EL (cell line): ENCODE results near the gene PCNT.

Source experiments
- DNase-seq: peaks from one replicate; pipeline ENCODE4 v3.0.0-alpha.2; 2016

The PCNT gene, protein sequence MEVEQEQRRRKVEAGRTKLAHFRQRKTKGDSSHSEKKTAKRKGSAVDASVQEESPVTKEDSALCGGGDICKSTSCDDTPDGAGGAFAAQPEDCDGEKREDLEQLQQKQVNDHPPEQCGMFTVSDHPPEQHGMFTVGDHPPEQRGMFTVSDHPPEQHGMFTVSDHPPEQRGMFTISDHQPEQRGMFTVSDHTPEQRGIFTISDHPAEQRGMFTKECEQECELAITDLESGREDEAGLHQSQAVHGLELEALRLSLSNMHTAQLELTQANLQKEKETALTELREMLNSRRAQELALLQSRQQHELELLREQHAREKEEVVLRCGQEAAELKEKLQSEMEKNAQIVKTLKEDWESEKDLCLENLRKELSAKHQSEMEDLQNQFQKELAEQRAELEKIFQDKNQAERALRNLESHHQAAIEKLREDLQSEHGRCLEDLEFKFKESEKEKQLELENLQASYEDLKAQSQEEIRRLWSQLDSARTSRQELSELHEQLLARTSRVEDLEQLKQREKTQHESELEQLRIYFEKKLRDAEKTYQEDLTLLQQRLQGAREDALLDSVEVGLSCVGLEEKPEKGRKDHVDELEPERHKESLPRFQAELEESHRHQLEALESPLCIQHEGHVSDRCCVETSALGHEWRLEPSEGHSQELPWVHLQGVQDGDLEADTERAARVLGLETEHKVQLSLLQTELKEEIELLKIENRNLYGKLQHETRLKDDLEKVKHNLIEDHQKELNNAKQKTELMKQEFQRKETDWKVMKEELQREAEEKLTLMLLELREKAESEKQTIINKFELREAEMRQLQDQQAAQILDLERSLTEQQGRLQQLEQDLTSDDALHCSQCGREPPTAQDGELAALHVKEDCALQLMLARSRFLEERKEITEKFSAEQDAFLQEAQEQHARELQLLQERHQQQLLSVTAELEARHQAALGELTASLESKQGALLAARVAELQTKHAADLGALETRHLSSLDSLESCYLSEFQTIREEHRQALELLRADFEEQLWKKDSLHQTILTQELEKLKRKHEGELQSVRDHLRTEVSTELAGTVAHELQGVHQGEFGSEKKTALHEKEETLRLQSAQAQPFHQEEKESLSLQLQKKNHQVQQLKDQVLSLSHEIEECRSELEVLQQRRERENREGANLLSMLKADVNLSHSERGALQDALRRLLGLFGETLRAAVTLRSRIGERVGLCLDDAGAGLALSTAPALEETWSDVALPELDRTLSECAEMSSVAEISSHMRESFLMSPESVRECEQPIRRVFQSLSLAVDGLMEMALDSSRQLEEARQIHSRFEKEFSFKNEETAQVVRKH (N-terminal part only)

GRCh38 chr21:46323710-46324389 lies at the start of gene PCNT, which contains the start of gene C21orf58:
Gene PCNT, plus strand, starts transcription at chr21:46324156. Its CDS starts 73 bp downstream, at chr21:46324229.
Gene C21orf58, minus strand, starts transcription at chr21:46323870. Its CDS starts 1,132 bp downstream, at chr21:46322738.
- peak; percentile 98 for DNase-seq

GRCh38 chr21:46274797-46275390 lies 49.1 kb upstream of the PCNT start:
- no peak for DNase-seq

- no peak for DNase-seq
These were observed 39.8 kb upstream of the PCNT start for GRCh38 chr21:46284077-46284644.

DNA sequence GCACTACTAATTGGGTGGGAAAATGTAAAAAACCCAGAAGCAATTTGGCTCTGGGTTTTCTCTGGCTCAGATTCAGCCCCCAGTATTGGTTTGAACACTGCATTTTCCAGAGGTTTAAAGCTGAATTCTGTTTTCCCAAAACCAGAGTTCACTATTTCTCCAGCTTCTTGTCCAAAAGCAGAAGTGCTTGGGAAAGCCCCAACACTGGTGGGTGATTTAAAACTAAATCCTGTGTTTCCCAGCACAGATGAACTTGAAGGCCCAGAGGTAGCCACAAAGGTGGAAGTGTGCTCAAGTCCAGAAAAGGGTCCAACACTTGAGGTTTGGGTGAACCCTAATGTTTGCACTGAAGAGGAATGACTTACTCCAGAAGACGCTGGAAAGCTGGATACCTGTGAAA lies 39.2 kb upstream of the PCNT start:
- DNase-seq = no peak

GRCh38 chr21:46285206-46285661 lies 38.7 kb upstream of the PCNT start, which contains the start of gene MCM3AP:
Gene MCM3AP, minus strand, starts transcription at chr21:46285611. Its CDS starts 325 bp downstream, at chr21:46285286.
- DNase-seq = no peak

- peak; percentile 92 for DNase-seq
These were observed 38.0 kb upstream of the PCNT start, which contains the start of gene YBEY for GRCh38 chr21:46285761-46286647. Gene YBEY, plus strand, starts transcription at chr21:46286342. Its CDS starts 572 bp downstream, at chr21:46286914.

- DNase-seq = no peak
These were observed 37.3 kb upstream of the PCNT start for GRCh38 chr21:46286648-46287002.

GRCh38 chr21:46287541-46287940 lies 36.4 kb upstream of the PCNT start:
- DNase-seq = no peak

- no peak for DNase-seq
These were observed 34.2 kb upstream of the PCNT start for GRCh38 chr21:46289655-46290179.

- DNase-seq = no peak
These were observed 32.4 kb upstream of the PCNT start for GRCh38 chr21:46291561-46291960.

DNA sequence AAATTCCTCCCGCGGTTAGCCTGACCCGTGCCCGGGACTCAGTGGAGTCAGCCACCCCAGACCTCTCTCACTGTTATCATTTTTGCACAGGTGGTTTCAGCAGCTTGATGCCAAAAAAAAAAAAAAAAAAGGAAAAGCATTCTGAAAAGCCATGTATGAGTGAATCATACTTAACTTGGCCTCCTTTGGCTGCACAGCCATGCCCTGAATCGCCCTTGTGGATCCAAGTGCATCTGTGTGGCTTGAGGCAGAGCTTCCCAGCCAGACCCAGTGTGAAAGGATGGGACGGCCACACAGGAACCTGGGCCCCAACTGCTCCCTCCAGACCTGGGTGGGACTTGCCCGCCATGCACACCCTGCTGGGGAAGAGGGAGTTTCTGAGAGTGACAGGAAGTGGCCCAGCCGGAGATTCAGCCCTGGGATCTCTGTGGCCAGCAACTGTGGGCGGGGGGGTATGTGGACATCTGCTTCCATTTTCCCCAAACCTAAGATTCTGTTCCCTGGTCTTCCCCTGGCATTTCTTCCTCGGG lies 29.2 kb upstream of the PCNT start:
- peak; percentile 56 for DNase-seq

DNA sequence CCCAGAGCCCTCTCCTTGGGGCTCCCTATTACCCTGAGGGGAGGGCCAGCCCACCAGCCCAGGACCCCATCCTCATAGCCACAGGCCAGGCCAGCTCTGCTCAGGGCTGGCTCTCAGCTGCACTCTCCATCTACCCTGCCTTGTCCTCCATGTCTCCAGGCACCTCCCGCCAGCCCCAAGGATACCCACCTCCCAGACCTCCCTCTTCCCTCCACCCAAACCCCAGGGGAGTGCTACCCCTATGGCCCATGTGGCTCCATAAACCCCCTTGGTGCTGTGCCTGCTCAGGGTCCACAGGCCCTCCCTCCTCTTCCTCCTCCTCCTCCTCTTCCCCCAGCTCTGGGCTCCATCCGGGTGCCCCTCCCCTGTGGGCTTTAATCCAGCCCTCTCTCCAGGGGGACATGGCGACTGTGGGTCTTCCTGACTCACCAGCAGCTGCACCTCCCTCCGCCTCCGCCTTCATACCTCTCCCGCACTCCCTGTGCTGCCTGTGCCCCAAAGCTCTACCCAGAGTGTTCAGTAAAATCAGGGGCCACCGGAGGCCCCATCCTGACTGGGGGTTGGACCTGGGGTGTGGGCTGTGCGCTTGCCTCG lies 28.7 kb upstream of the PCNT start:
- DNase-seq = peak; percentile 56

- peak; percentile 60 for DNase-seq
These were observed 27.8 kb upstream of the PCNT start for GRCh38 chr21:46295996-46296752.

DNA sequence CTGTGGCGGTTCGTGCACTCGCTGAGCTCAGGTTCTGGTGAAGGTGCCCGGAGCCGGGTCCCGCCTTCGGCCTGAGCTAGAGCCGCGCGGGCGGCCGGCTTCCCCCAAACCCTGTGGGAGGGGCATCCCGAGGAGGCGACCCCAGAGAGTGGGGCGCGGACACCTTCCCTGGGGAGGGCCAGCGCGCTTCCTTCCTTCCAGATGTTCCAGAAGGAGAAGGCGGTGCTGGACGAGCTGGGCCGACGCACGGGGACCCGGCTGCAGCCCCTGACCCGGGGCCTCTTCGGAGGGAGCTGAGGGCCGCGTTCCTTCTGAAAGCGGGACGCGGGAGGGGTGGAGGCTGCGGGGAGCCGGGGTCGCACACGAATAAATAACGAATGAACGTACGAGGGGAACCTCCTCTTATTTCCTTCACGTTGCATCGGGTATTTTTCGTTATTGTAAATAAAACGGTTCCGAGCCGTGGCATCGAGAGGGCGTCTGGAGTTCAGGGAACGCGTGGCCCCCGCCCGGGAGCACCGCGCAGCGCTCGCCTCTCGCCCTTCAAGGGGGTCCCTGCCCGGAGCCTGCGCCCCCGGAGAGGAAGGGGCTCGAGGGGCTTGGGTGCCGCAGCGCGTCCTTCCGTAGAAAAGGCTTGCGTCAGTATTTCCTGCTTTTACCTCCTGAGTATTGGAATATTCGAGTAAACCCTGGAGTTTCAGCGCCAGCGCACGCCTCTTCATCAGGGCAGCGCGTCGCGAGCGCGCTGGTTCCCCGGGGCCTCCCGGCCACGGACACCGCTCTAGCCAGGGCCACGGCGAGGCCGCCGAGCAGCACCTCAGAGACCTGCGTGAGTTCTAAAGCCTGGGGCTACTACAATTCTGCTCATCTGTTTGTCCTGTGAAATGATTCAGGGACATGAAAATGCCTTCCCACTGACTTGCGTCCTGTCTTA lies 26.4 kb upstream of the PCNT start:
- DNase-seq = no peak

GRCh38 chr21:46299167-46299566 lies 24.8 kb upstream of the PCNT start:
- DNase-seq = no peak

- no peak for DNase-seq
These were observed 22.2 kb upstream of the PCNT start for GRCh38 chr21:46301759-46302158.

- DNase-seq = no peak
These were observed 19.5 kb upstream of the PCNT start for GRCh38 chr21:46304437-46304836.
